Muscle layer of colon (tissue), 2 donors: ENCODE results near the gene LRMDA.

ENCODE experiments used
- H3K27ac ChIP-seq: one replicate; pipeline ENCODE4 v1.7.0; 2013; ENCODE audit warnings: low read depth, mild to moderate bottlenecking, low read length, moderate library complexity
- H3K27me3 ChIP-seq, 2 donors: one replicate each; pipeline ENCODE4 v1.7.0; 2013; ENCODE audit warnings: low read length in 2 of 2, mild to moderate bottlenecking in 2 of 2; ENCODE audit not compliant: insufficient read depth in 2 of 2, control insufficient read depth in 1 of 2
- H3K36me3 ChIP-seq: one replicate; pipeline ENCODE4 v1.7.0; 2013; ENCODE audit warnings: mild to moderate bottlenecking, low read length; ENCODE audit not compliant: insufficient read depth
- H3K4me1 ChIP-seq: one replicate; pipeline ENCODE4 v1.7.0; 2013; ENCODE audit warnings: mild to moderate bottlenecking, low read length; ENCODE audit not compliant: insufficient read depth
- H3K4me3 ChIP-seq, 2 donors: one replicate each; pipeline ENCODE4 v1.7.0; 2013; ENCODE audit warnings: low read length in 2 of 2, low read depth in 1 of 2, mild to moderate bottlenecking in 1 of 2, moderate library complexity in 1 of 2
- H3K9ac ChIP-seq: one replicate; pipeline ENCODE4 v1.7.0; 2013; ENCODE audit warnings: low read length
- H3K9me3 ChIP-seq: one replicate; pipeline ENCODE4 v1.7.0; 2013; ENCODE audit warnings: mild to moderate bottlenecking, low read length
- donor health status: abdominal sarcoma.
- donor health status: Adenocarcinoma of cecum.

LRMDA gene

GRCh38 chr10:75895259-75895658 lies 463.8 kb downstream of the LRMDA start:
- Histone ChIP-seq H3K9me3 (no peaks in the 10 kb centered on the region), H3K36me3 (no peaks in the 10 kb centered on the region), H3K27me3 (no peaks in the 10 kb centered on the region), H3K27ac (no peak overlapping the region), H3K4me1 (no peaks in the 10 kb centered on the region), H3K9ac (no peak overlapping the region), H3K4me3 (no peak overlapping the region)

GRCh38 chr10:75899816-75900390 lies 468.5 kb downstream of the LRMDA start:
- Histone ChIP-seq H3K4me1 (no peaks in the 10 kb centered on the region), H3K9me3 (no peaks in the 10 kb centered on the region), H3K27ac (no peak overlapping the region), H3K27me3 (no peaks in the 10 kb centered on the region), H3K36me3 (no peaks in the 10 kb centered on the region), H3K9ac (no peak overlapping the region), H3K4me3 (no peak overlapping the region)

- Histone ChIP-seq H3K27me3 (no peaks in the 10 kb centered on the region), H3K4me3 (no peak overlapping the region), H3K9me3 (no peaks in the 10 kb centered on the region), H3K9ac (no peak overlapping the region), H3K4me1 (no peaks in the 10 kb centered on the region), H3K36me3 (no peaks in the 10 kb centered on the region), H3K27ac (no peak overlapping the region)
These were observed 471.4 kb downstream of the LRMDA start for GRCh38 chr10:75902816-75903215.

GRCh38 chr10:75904499-75905283 lies 473.3 kb downstream of the LRMDA start:
- H3K4me3 ChIP-seq = no peak overlapping the region
- H3K36me3 ChIP-seq = no peaks in the 10 kb centered on the region
- no peak overlapping the region for H3K27ac ChIP-seq
- H3K4me1 ChIP-seq = no peaks in the 10 kb centered on the region
- H3K9ac ChIP-seq = no peak overlapping the region
- H3K27me3 ChIP-seq = no peaks in the 10 kb centered on the region
- no peaks in the 10 kb centered on the region for H3K9me3 ChIP-seq

GRCh38 chr10:75905490-75905889 lies 474.1 kb downstream of the LRMDA start:
- no peak overlapping the region for H3K27ac ChIP-seq
- H3K36me3 ChIP-seq = no peaks in the 10 kb centered on the region
- no peak overlapping the region for H3K9ac ChIP-seq
- H3K4me1 ChIP-seq = no peaks in the 10 kb centered on the region
- no peaks in the 10 kb centered on the region for H3K27me3 ChIP-seq
- no peak overlapping the region for H3K4me3 ChIP-seq
- no peaks in the 10 kb centered on the region for H3K9me3 ChIP-seq

GRCh38 chr10:75910032-75910431 lies 478.6 kb downstream of the LRMDA start:
- Histone ChIP-seq H3K9me3 (no peaks in the 10 kb centered on the region), H3K4me3 (no peak overlapping the region), H3K9ac (no peak overlapping the region)

GRCh38 chr10:75911426-75911825 lies 480.0 kb downstream of the LRMDA start:
- Histone ChIP-seq H3K4me3 (no peak overlapping the region), H3K27me3 (no peaks in the 10 kb centered on the region), H3K4me1 (no peaks in the 10 kb centered on the region), H3K9ac (no peak overlapping the region), H3K36me3 (no peaks in the 10 kb centered on the region), H3K27ac (no peak overlapping the region), H3K9me3 (no peaks in the 10 kb centered on the region)

More at GRCh38 chr10:75910032-75910431, 478.6 kb downstream of the LRMDA start:
- no peaks in the 10 kb centered on the region for H3K4me1 ChIP-seq
- H3K27ac ChIP-seq = no peak overlapping the region
- H3K36me3 ChIP-seq = no peaks in the 10 kb centered on the region
- H3K27me3 ChIP-seq = no peaks in the 10 kb centered on the region

GRCh38 chr10:75916906-75917305 lies 485.5 kb downstream of the LRMDA start:
- no peak overlapping the region for H3K27ac ChIP-seq
- no peaks in the 10 kb centered on the region for H3K9me3 ChIP-seq
- no peak overlapping the region for H3K9ac ChIP-seq
- no peaks in the 10 kb centered on the region for H3K27me3 ChIP-seq
- no peaks in the 10 kb centered on the region for H3K36me3 ChIP-seq
- H3K4me1 ChIP-seq = no peaks in the 10 kb centered on the region
- no peak overlapping the region for H3K4me3 ChIP-seq

GRCh38 chr10:75919913-75920312 lies 488.5 kb downstream of the LRMDA start:
- Histone ChIP-seq H3K36me3 (no peaks in the 10 kb centered on the region), H3K27ac (no peak overlapping the region)

GRCh38 chr10:75922435-75922834 lies 491.0 kb downstream of the LRMDA start:
- no peaks in the 10 kb centered on the region for H3K4me1 ChIP-seq
- H3K27me3 ChIP-seq = no peaks in the 10 kb centered on the region
- no peak overlapping the region for H3K27ac ChIP-seq
- H3K4me3 ChIP-seq = no peak overlapping the region
- H3K9ac ChIP-seq = no peak overlapping the region
- no peaks in the 10 kb centered on the region for H3K36me3 ChIP-seq
- no peaks in the 10 kb centered on the region for H3K9me3 ChIP-seq

More at GRCh38 chr10:75919913-75920312, 488.5 kb downstream of the LRMDA start:
- no peaks in the 10 kb centered on the region for H3K4me1 ChIP-seq
- H3K9me3 ChIP-seq = no peaks in the 10 kb centered on the region
- no peak overlapping the region for H3K4me3 ChIP-seq
- no peaks in the 10 kb centered on the region for H3K27me3 ChIP-seq
- H3K9ac ChIP-seq = no peak overlapping the region

GRCh38 chr10:75924309-75924902 lies 493.0 kb downstream of the LRMDA start:
- Histone ChIP-seq H3K36me3 (no peaks in the 10 kb centered on the region), H3K27ac (no peak overlapping the region), H3K9me3 (no peaks in the 10 kb centered on the region), H3K27me3 (no peaks in the 10 kb centered on the region), H3K4me1 (no peaks in the 10 kb centered on the region), H3K9ac (no peak overlapping the region), H3K4me3 (no peak overlapping the region)
